Measurements from ENCODE around the gene CPN2. TPM values are rescaled to one million over a fixed set of nuclear protein-coding genes. Genes with fewer than 3 reads are reported as not detected.

The CPN2 gene
- total and polyA plus RNA-seq, 2 of the 13 experiments (the other 11 are each of a cell fraction or from before 2014, with no cell fraction given) = 26.7 to 27.7 TPM

GRCh38 chr3:194312743-194313281 is 38.3 kb downstream of the CPN2 start:
- Histone ChIP-seq H3K4me1 (ENCODE audit: insufficient read depth, low read length) (peaks cover 53% of the 10 kb centered on the region), H3K79me2 (ENCODE audit: insufficient read depth, low read length) (no peaks in the 10 kb centered on the region), H3K27me3 (ENCODE audit: control insufficient read depth in 1 of 2, insufficient read depth in 2 of 2, low read length in 2 of 2) (peaks cover 2 to 37% of the 10 kb centered on the region in 2 experiments; a peak in 4 of 5 replicates), H3K36me3 (replicated peaks in 1 of 2; ENCODE audit: control insufficient read depth in 1 of 2, insufficient read depth in 2 of 2, low read length in 2 of 2) (no peaks in the 10 kb centered on the region), H3K4me3 (replicated peaks in 1 of 3; ENCODE audit: insufficient read depth in 1 of 3, low read depth in 2 of 3, low read length in 3 of 3) (no peak overlapping the region), H3K9me3 (ENCODE audit: low read length) (no peaks in the 10 kb centered on the region), H3K27ac (ENCODE audit: extremely low read length, insufficient read depth, low read length) (no peak overlapping the region), H3K4me2 (ENCODE audit: low read depth, low read length) (no peak overlapping the region), H4K20me1 (ENCODE audit: insufficient read depth, low read length) (no peaks in the 10 kb centered on the region), H2AFZ (ENCODE audit: low read length) (no peak overlapping the region), H3K9ac (ENCODE audit: insufficient read depth, low read depth, low read length) (no peak overlapping the region)
- intact Hi-C loops (cut with micrococcal nuclease; ENCODE audit: unreplicated experiment) (loop anchor here (10.0 kb wide), 1 partner anchor 238 kb away; no protein-coding TSS in a partner anchor), in situ Hi-C loops (cut with HindIII; ENCODE audit: extremely low pct_ligation_motif_present, low pct_unique_long_range_greater_than_20kb) (loop anchor here (10.0 to 25.0 kb wide), 2 partner anchors 148 to 651 kb away; no protein-coding TSS in a partner anchor)
- TF ChIP-seq, protein P1, sequence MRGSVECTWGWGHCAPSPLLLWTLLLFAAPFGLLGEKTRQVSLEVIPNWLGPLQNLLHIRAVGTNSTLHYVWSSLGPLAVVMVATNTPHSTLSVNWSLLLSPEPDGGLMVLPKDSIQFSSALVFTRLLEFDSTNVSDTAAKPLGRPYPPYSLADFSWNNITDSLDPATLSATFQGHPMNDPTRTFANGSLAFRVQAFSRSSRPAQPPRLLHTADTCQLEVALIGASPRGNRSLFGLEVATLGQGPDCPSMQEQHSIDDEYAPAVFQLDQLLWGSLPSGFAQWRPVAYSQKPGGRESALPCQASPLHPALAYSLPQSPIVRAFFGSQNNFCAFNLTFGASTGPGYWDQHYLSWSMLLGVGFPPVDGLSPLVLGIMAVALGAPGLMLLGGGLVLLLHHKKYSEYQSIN (CRISPR knock-in tag; IDR thresholded peaks at IDR 0.05; ENCODE audit: borderline replicate concordance) = no peak
- TF ChIP-seq YEATS2 (CRISPR knock-in tag; IDR thresholded peaks at IDR 0.05; ENCODE audit: borderline replicate concordance) (no peak), BHLHE40 (IDR thresholded peaks at IDR 0.05; ENCODE audit: low read length) (no peak), ZNF781 (CRISPR knock-in tag; IDR thresholded peaks at IDR 0.05; ENCODE audit: borderline replicate concordance, not compliant biosample characterization) (no peak), ISX (CRISPR knock-in tag; conservative IDR thresholded peaks at IDR 0.05) (no peak), MTA1 (CRISPR knock-in tag; IDR thresholded peaks at IDR 0.05; ENCODE audit: borderline replicate concordance) (no peak), SOX13 (IDR thresholded peaks at IDR 0.05) (no peak), SOX13 (CRISPR knock-in tag; conservative IDR thresholded peaks at IDR 0.05 in 1 of 2, IDR thresholded peaks at IDR 0.05 in 1 of 2) (no peak), ZNF225 (CRISPR knock-in tag; IDR thresholded peaks at IDR 0.05) (no peak), ZNF34 (CRISPR knock-in tag; IDR thresholded peaks at IDR 0.05; ENCODE audit: borderline replicate concordance) (no peak), THYN1 (CRISPR knock-in tag; IDR thresholded peaks at IDR 0.05; ENCODE audit: borderline replicate concordance, low read depth) (no peak), ZNF333 (CRISPR knock-in tag; IDR thresholded peaks at IDR 0.05; ENCODE audit: borderline replicate concordance) (no peak), ZNF20 (CRISPR knock-in tag; IDR thresholded peaks at IDR 0.05) (no peak), DPF2 (CRISPR knock-in tag; IDR thresholded peaks at IDR 0.05; ENCODE audit: borderline replicate concordance, low read depth) (no peak), BRCA1 (CRISPR knock-in tag; IDR thresholded peaks at IDR 0.05) (no peak), ZNF598 (CRISPR knock-in tag; IDR thresholded peaks at IDR 0.05; ENCODE audit: borderline replicate concordance) (no peak), CREB3 (CRISPR knock-in tag; IDR thresholded peaks at IDR 0.05) (no peak), NPAS2 (CRISPR knock-in tag; IDR thresholded peaks at IDR 0.05; ENCODE audit: borderline replicate concordance) (no peak), NFE2L1 (CRISPR knock-in tag; IDR thresholded peaks at IDR 0.05; ENCODE audit: borderline replicate concordance) (no peak), THAP11 (CRISPR knock-in tag; IDR thresholded peaks at IDR 0.05) (no peak), CHCHD3 (CRISPR knock-in tag; IDR thresholded peaks at IDR 0.05) (no peak)
- ChIA-PET CTCF (ENCODE audit: low intra/inter-chr PET ratio, low total read pairs) (no interaction called here), POLR2A (no interaction called here)
- FAIRE-seq (no peak), ATAC-seq (no peak), DNase-seq (ENCODE audit: low spot score) (peak; percentile 33)
- BruUV-seq (replicated peaks) = no TSS peak
- WGBS (ENCODE audit: low lambda C conversion rate) = 26% methylated on average over 12 of the region's 16 CpGs
